ENCODE measurements around the gene WSB1.

GRCh38 chr17:27326051-27326450 lies 32.1 kb downstream of the WSB1 start:
- TF ChIP-seq ZSCAN23 (tag by site-specific recombination; IDR thresholded peaks at IDR 0.05) (no peak), ZNF747 (tag by site-specific recombination; IDR thresholded peaks at IDR 0.05) (no peak), ZNF148 (tag by site-specific recombination; IDR thresholded peaks at IDR 0.05; ENCODE audit: borderline replicate concordance) (no peak), SCRT2 (tag by site-specific recombination; IDR thresholded peaks at IDR 0.05) (no peak), ZBTB49 (tag by site-specific recombination; IDR thresholded peaks at IDR 0.05; ENCODE audit: low read depth) (no peak)
- TF ChIP-seq, protein P1, sequence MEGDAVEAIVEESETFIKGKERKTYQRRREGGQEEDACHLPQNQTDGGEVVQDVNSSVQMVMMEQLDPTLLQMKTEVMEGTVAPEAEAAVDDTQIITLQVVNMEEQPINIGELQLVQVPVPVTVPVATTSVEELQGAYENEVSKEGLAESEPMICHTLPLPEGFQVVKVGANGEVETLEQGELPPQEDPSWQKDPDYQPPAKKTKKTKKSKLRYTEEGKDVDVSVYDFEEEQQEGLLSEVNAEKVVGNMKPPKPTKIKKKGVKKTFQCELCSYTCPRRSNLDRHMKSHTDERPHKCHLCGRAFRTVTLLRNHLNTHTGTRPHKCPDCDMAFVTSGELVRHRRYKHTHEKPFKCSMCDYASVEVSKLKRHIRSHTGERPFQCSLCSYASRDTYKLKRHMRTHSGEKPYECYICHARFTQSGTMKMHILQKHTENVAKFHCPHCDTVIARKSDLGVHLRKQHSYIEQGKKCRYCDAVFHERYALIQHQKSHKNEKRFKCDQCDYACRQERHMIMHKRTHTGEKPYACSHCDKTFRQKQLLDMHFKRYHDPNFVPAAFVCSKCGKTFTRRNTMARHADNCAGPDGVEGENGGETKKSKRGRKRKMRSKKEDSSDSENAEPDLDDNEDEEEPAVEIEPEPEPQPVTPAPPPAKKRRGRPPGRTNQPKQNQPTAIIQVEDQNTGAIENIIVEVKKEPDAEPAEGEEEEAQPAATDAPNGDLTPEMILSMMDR (tag by site-specific recombination; IDR thresholded peaks at IDR 0.05) = no peak
- TF ChIP-seq, protein P2, sequence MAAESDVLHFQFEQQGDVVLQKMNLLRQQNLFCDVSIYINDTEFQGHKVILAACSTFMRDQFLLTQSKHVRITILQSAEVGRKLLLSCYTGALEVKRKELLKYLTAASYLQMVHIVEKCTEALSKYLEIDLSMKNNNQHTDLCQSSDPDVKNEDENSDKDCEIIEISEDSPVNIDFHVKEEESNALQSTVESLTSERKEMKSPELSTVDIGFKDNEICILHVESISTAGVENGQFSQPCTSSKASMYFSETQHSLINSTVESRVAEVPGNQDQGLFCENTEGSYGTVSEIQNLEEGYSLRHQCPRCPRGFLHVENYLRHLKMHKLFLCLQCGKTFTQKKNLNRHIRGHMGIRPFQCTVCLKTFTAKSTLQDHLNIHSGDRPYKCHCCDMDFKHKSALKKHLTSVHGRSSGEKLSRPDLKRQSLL (tag by site-specific recombination; IDR thresholded peaks at IDR 0.05) = no peak

Measured in HEK293 (cell line).